CD4-positive, alpha-beta T cell (primary cell): ENCODE results near the gene ATG9A. TPM values are rescaled to one million over a fixed set of nuclear protein-coding genes. Genes with fewer than 3 reads are reported as not detected.
A peak's percentile ranks its signal among the peaks of the same experiment; 100 is the strongest.

Source experiments
- ATAC-seq: fragments of 200-7000 bp; cut with Tn5 transposase; one replicate; pipeline ENCODE4 v1.10.0; 2022; ENCODE audit warnings: mild to moderate bottlenecking; ENCODE audit not compliant: poor library complexity
- CTCF ChIA-PET: fragments of 350-600 bp; sonication (Branson Sonifier 250); formaldehyde crosslinking; loops from one replicate; lab custom pipeline; 2021; ENCODE audit warnings: antibody characterized with exemption, inconsistent platforms; lab: Charles Lee
- POLR2A ChIA-PET: fragments of 350-600 bp; sonication (Branson Sonifier 250); formaldehyde crosslinking; loops from one replicate; lab custom pipeline; 2021; ENCODE audit warnings: antibody characterized with exemption, inconsistent platforms; lab: Charles Lee
- DNase-seq, 14 experiments: peaks; one replicate each; pipeline ENCODE4 v3.0.0-alpha.2; 2013 to 2020; ENCODE audit warnings: mixed read lengths in 2 of 14
- H3K27ac ChIP-seq, 2 donors: one replicate each; pipeline versions ENCODE4 v1.5.1 to v1.7.0; 2013; ENCODE audit warnings: low read length in 2 of 2, low read depth in 1 of 2, mild to moderate bottlenecking in 1 of 2
- H3K27me3 ChIP-seq, 2 experiments: 1 replicate in 1 of 2; 2 replicates in 1 of 2; pipeline versions ENCODE4 v1.6.1 to v1.7.0; 2013; ENCODE audit warnings: low read length in 2 of 2, control low read depth in 1 of 2, mild to moderate bottlenecking in 1 of 2, moderate library complexity in 1 of 2; ENCODE audit not compliant: insufficient read depth in 2 of 2, control insufficient read depth in 1 of 2
- H3K36me3 ChIP-seq: one replicate; pipeline ENCODE4 v1.6.1; 2013; ENCODE audit warnings: low read length, control low read depth; ENCODE audit not compliant: insufficient read depth
- H3K4me1 ChIP-seq: one replicate; pipeline ENCODE4 v1.6.1; 2013; ENCODE audit warnings: low read length, control low read depth; ENCODE audit not compliant: insufficient read depth
- H3K4me3 ChIP-seq: one replicate; pipeline ENCODE4 v1.5.1; 2013; ENCODE audit warnings: mild to moderate bottlenecking, low read length, moderate library complexity
- H3K9me3 ChIP-seq, 2 experiments: 1 replicate in 1 of 2; 2 replicates in 1 of 2; pipeline versions ENCODE4 v1.6.1 to v1.7.0; 2013; ENCODE audit warnings: low read length in 2 of 2, mild to moderate bottlenecking in 2 of 2, control low read depth in 1 of 2, moderate library complexity in 1 of 2; ENCODE audit not compliant: control insufficient read depth in 1 of 2, insufficient read depth in 1 of 2
- H3K27ac Mint-ChIP-seq: one replicate; pipeline ENCODE4 v1.8.0; 2020; ENCODE audit warnings: mixed read lengths
- H3K27me3 Mint-ChIP-seq: one replicate; pipeline ENCODE4 v1.8.0; 2021; ENCODE audit warnings: mixed read lengths
- H3K36me3 Mint-ChIP-seq: one replicate; pipeline ENCODE4 v1.8.0; 2021; ENCODE audit warnings: low read depth, mixed read lengths
- H3K4me1 Mint-ChIP-seq: one replicate; pipeline ENCODE4 v1.8.0; 2021; ENCODE audit warnings: low read depth, mixed read lengths
- H3K4me3 Mint-ChIP-seq: one replicate; pipeline ENCODE4 v1.8.0; 2020; ENCODE audit warnings: mild to moderate bottlenecking, mixed read lengths
- H3K9me3 Mint-ChIP-seq: one replicate; pipeline ENCODE4 v1.8.0; 2020; ENCODE audit warnings: mixed read lengths
- CTCF ChIP-seq: fragments of 200-600 bp; IDR thresholded peaks from one replicate; pipeline ENCODE4 v1.8.0; 2022; ENCODE audit warnings: antibody characterized with exemption, mild to moderate bottlenecking
- intact Hi-C, 2 experiments: fragments of 100-400 bp; cut with DNase I in 1 of 2; cut with micrococcal nuclease in 1 of 2; formaldehyde crosslinking; loops; one replicate each; pipeline versions ENCODE4 v1.15.1 to v1.9.0; 2023 to 2025; cut with DNase I, micrococcal nuclease
- total RNA-seq, 174 experiments: library from RNA in 2 of 174; stranded (reverse) in 2 of 174; gene quantifications; one replicate each; pipeline ENCODE4 v1.2.3 and lab custom pipeline; 2021 to 2026

The ATG9A gene
- total RNA-seq, 2 experiments from 2014 or later, result 105 to 106 TPM

- Mint-ChIP-seq H3K27ac (peak within 1 kb of the TSS; percentile 99), H3K4me3 (peak within 1 kb of the TSS; percentile 94), H3K27me3 (no peaks in the 10 kb centered on the region), H3K36me3 (peaks cover 80% of the 10 kb centered on the region), H3K9me3 (no peaks in the 10 kb centered on the region), H3K4me1 (peaks cover 72% of the 10 kb centered on the region)
- ATAC-seq (peak; percentile 66), DNase-seq (peak; percentile 67 to 96 (median 78))
- peak within 1 kb of the TSS; percentile 97 to 99 for H3K27ac ChIP-seq
- peaks cover 57% of the 10 kb centered on the region for H3K36me3 ChIP-seq
- peaks cover 89% of the 10 kb centered on the region for H3K4me1 ChIP-seq
- intact Hi-C loops, result loop anchor here (1.0 to 10.0 kb wide), 13 partner anchors 17 to 780 kb away; partner anchors contain the start of genes DNAJB2 (in 2 of the 2), ZFAND2B (in 2 of the 2), ANKZF1 (in 1 of the 2) and ATG9A (in 1 of the 2)
- H3K9me3 ChIP-seq, result no peaks in the 10 kb centered on the region
- ChIA-PET POLR2A (interaction anchor here (0.6 to 5.5 kb wide), 15 partner anchors 12 to 211 kb away, joined by 3 to 139 read pairs (median 9); partner anchors contain the start of genes ANKZF1, ATG9A, DNAJB2 and NHEJ1), CTCF (interaction anchor here (1.0 to 2.5 kb wide), 2 partner anchors 29 to 117 kb away, joined by 3 to 10 read pairs; partner anchors contain the start of gene ZFAND2B)
- H3K27me3 ChIP-seq, result no peaks in the 10 kb centered on the region
- TF ChIP-seq CTCF, result no peak
- peak within 1 kb of the TSS; percentile 90 for H3K4me3 ChIP-seq
Measured at GRCh38 chr2:219177552-219178376, 51.7 kb downstream of the ATG9A start, which contains the start of gene RETREG2. TSS of gene RETREG2 (plus strand) at chr2:219178275. CDS start at chr2:219178353, 78 bp downstream.

GRCh38 chr2:219176818-219177551 is 52.5 kb downstream of the ATG9A start, which contains the start of gene CNPPD1:
TSS of gene CNPPD1 (minus strand) at chr2:219176925. CDS start at chr2:219176828, 97 bp downstream.
- no peaks in the 10 kb centered on the region for H3K9me3 ChIP-seq
- H3K27ac ChIP-seq, result peak within 1 kb of the TSS; percentile 97 to 99
- H3K36me3 ChIP-seq, result peaks cover 57% of the 10 kb centered on the region
- ATAC-seq (peak; percentile 74), DNase-seq (peak; percentile 71 to 95 (median 88))
- H3K4me3 ChIP-seq, result peak within 1 kb of the TSS; percentile 90
- ChIA-PET CTCF (interaction anchor here (0.7 to 4.0 kb wide), 8 partner anchors 17 to 197 kb away, joined by 3 to 19 read pairs (median 4); partner anchors contain the start of genes ABCB6, NHEJ1 and ZFAND2B), POLR2A (interaction anchor here (0.6 to 5.5 kb wide), 31 partner anchors 9 to 503 kb away, joined by 3 to 139 read pairs (median 7); partner anchors contain the start of genes ABCB6, ANKZF1, ATG9A and DNAJB2)
- peaks cover 81% of the 10 kb centered on the region for H3K4me1 ChIP-seq
- Mint-ChIP-seq H3K9me3 (no peaks in the 10 kb centered on the region), H3K4me1 (peaks cover 68% of the 10 kb centered on the region), H3K27ac (peak within 1 kb of the TSS; percentile 99), H3K4me3 (peak within 1 kb of the TSS; percentile 94), H3K27me3 (no peaks in the 10 kb centered on the region), H3K36me3 (peaks cover 82% of the 10 kb centered on the region)
- intact Hi-C loops, result loop anchor here (1.0 to 10.0 kb wide), 12 partner anchors 29 to 780 kb away; partner anchors contain the start of genes ANKZF1 (in 1 of the 2), ATG9A (in 1 of the 2), CTDSP1 (in 1 of the 2) and DNAJB2 (in 1 of the 2)
- no peak for TF ChIP-seq CTCF
- H3K27me3 ChIP-seq, result no peaks in the 10 kb centered on the region
